ENCODE results near the gene TRAP1. TPM values are rescaled to one million over a fixed set of nuclear protein-coding genes. Genes with fewer than 3 reads are reported as not detected.

Gene TRAP1
- total and polyA plus RNA-seq, 2 experiments from 2014 or later, result 143 to 228 TPM

- TF ChIP-seq ZNF462 (CRISPR knock-in tag; IDR thresholded peaks at IDR 0.05) (no peak), ZNF114 (CRISPR knock-in tag; IDR thresholded peaks at IDR 0.05) (no peak), EZH2 (IDR thresholded peaks at IDR 0.05; ENCODE audit: low read depth, unreplicated experiment) (no peak), POLR2AphosphoS5 (IDR thresholded peaks at IDR 0.05; ENCODE audit: low read depth) (no peak)
Observed at GRCh38 chr16:3610698-3611145, 106.6 kb downstream of the TRAP1 start (continued).

GRCh38 chr16:3609895-3610697, 107.2 kb downstream of the TRAP1 start:
- peaks cover 16% of the 10 kb centered on the region; the same call in 1 of the 2 replicates for H3F3A ChIP-seq (replicated peaks; ENCODE audit: low read depth)
- H3K27ac Mint-ChIP-seq, result no peak overlapping the region
- TF ChIP-seq EZH2 (IDR thresholded peaks at IDR 0.05; ENCODE audit: low read depth, unreplicated experiment) (no peak), CREB1 (CRISPR knock-in tag; IDR thresholded peaks at IDR 0.05; ENCODE audit: low read depth) (no peak), STAT1 (IDR thresholded peaks at IDR 0.05; ENCODE audit: unreplicated experiment) (no peak), NANOG (IDR thresholded peaks at IDR 0.05; ENCODE audit: borderline replicate concordance) (no peak), ZNF331 (CRISPR knock-in tag; IDR thresholded peaks at IDR 0.05; ENCODE audit: low read depth) (no peak), POLR2AphosphoS5 (IDR thresholded peaks at IDR 0.05; ENCODE audit: low read depth) (no peak), EZH2phosphoT487 (IDR thresholded peaks at IDR 0.05; ENCODE audit: unreplicated experiment) (no peak)
- TF ChIP-seq, protein P1, sequence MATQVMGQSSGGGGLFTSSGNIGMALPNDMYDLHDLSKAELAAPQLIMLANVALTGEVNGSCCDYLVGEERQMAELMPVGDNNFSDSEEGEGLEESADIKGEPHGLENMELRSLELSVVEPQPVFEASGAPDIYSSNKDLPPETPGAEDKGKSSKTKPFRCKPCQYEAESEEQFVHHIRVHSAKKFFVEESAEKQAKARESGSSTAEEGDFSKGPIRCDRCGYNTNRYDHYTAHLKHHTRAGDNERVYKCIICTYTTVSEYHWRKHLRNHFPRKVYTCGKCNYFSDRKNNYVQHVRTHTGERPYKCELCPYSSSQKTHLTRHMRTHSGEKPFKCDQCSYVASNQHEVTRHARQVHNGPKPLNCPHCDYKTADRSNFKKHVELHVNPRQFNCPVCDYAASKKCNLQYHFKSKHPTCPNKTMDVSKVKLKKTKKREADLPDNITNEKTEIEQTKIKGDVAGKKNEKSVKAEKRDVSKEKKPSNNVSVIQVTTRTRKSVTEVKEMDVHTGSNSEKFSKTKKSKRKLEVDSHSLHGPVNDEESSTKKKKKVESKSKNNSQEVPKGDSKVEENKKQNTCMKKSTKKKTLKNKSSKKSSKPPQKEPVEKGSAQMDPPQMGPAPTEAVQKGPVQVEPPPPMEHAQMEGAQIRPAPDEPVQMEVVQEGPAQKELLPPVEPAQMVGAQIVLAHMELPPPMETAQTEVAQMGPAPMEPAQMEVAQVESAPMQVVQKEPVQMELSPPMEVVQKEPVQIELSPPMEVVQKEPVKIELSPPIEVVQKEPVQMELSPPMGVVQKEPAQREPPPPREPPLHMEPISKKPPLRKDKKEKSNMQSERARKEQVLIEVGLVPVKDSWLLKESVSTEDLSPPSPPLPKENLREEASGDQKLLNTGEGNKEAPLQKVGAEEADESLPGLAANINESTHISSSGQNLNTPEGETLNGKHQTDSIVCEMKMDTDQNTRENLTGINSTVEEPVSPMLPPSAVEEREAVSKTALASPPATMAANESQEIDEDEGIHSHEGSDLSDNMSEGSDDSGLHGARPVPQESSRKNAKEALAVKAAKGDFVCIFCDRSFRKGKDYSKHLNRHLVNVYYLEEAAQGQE (IDR thresholded peaks at IDR 0.05; ENCODE audit: unreplicated experiment), result no peak

More at GRCh38 chr16:3609895-3610697, 107.2 kb downstream of the TRAP1 start:
- H3K4me3 Mint-ChIP-seq, result peak overlapping the region; percentile 96
- Histone ChIP-seq H3K9me2 (ENCODE audit: insufficient read depth) (no peaks in the 10 kb centered on the region), H3K27me3 (ENCODE audit: insufficient read depth) (no peaks in the 10 kb centered on the region), H3K27ac (ENCODE audit: low read depth) (no peak overlapping the region), H3K4me1 (ENCODE audit: insufficient read depth) (peaks cover 6% of the 10 kb centered on the region), H3K79me2 (replicated peaks; ENCODE audit: insufficient read depth) (peaks cover 31% of the 10 kb centered on the region), H4K20me1 (replicated peaks; ENCODE audit: insufficient read depth) (peaks cover 9% of the 10 kb centered on the region; the same call in 1 of the 2 replicates), H3K4me2 (peak overlapping the region; percentile 96), H3K4me3 (peak overlapping the region; percentile 98), H3K36me3 (ENCODE audit: insufficient read depth) (peaks cover 2% of the 10 kb centered on the region; the same call in 1 of the 2 replicates), H2AFZ (0 out of 2 replicates have a peak overlapping the region, but pooled peaks have one; percentile 97)
- ATAC-seq (no peak), DNase-seq (ENCODE audit: low spot score) (no peak)
- H3K27me3 Mint-ChIP-seq (ENCODE audit: insufficient read depth, low read depth, poor library complexity), result peaks cover 6% of the 10 kb centered on the region
- H3K9me3 Mint-ChIP-seq, result no peaks in the 10 kb centered on the region
- peaks cover 21% of the 10 kb centered on the region for H3K4me1 Mint-ChIP-seq
- peaks cover 14% of the 10 kb centered on the region for H3K36me3 Mint-ChIP-seq (ENCODE audit: low read depth)
